Hepatocyte (in vitro differentiated cells): Measurements from ENCODE around the gene PCNT. TPM values are rescaled to one million over a fixed set of nuclear protein-coding genes. Genes with fewer than 3 reads are reported as not detected.

Experiments
- DNase-seq: peaks from one replicate; pipeline ENCODE4 v3.0.0-alpha.2; 2016; ENCODE audit warnings: low spot score
- H2AFZ ChIP-seq: fragments of 200-600 bp; sonication (generic); 2 replicates; pipeline ENCODE4 v1.6.0; 2016; ENCODE audit warnings: antibody characterized with exemption, mild to moderate bottlenecking
- H3K27ac ChIP-seq: fragments of 200-600 bp; sonication (generic); 2 replicates; pipeline ENCODE4 v1.5.1; 2016; ENCODE audit warnings: mild to moderate bottlenecking
- H3K27me3 ChIP-seq: fragments of 200-600 bp; sonication (generic); 2 replicates; pipeline ENCODE4 v1.6.1; 2016
- H3K36me3 ChIP-seq: fragments of 200-600 bp; sonication (generic); replicated peaks from 2 replicates; pipeline ENCODE4 v1.5.1; 2016; ENCODE audit warnings: low read depth; ENCODE audit not compliant: insufficient read depth
- H3K4me1 ChIP-seq: fragments of 200-600 bp; sonication (generic); 2 replicates; pipeline ENCODE4 v1.5.1; 2016; ENCODE audit warnings: mild to moderate bottlenecking, moderate library complexity; ENCODE audit not compliant: insufficient read depth
- H3K4me2 ChIP-seq: fragments of 200-600 bp; sonication (generic); 2 replicates; pipeline ENCODE4 v1.6.0; 2016
- H3K4me3 ChIP-seq: fragments of 200-600 bp; sonication (generic); 2 replicates; pipeline ENCODE4 v1.5.1; 2016; ENCODE audit warnings: mild to moderate bottlenecking
- H3K79me2 ChIP-seq: fragments of 200-600 bp; sonication (generic); 2 replicates; pipeline ENCODE4 v1.6.0; 2017; ENCODE audit warnings: mild to moderate bottlenecking
- H3K9me2 ChIP-seq: fragments of 200-600 bp; sonication (generic); replicated peaks from 2 replicates; pipeline ENCODE4 v1.6.0; 2017; ENCODE audit warnings: mild to moderate bottlenecking; ENCODE audit not compliant: insufficient read depth
- H3K9me3 ChIP-seq: fragments of 200-600 bp; sonication (generic); 2 replicates; pipeline ENCODE4 v1.5.1; 2016; ENCODE audit warnings: low read depth, mild to moderate bottlenecking
- H4K20me1 ChIP-seq: fragments of 200-600 bp; sonication (generic); 2 replicates; pipeline ENCODE4 v1.6.0; 2016; ENCODE audit warnings: mild to moderate bottlenecking; ENCODE audit not compliant: insufficient read depth, poor library complexity, severe bottlenecking
- EZH2 ChIP-seq: fragments of 200-600 bp; sonication (generic); IDR thresholded peaks from 2 replicates; pipeline ENCODE4 v1.6.1; 2016; ENCODE audit warnings: antibody characterized with exemption, mild to moderate bottlenecking, borderline replicate concordance
- EZH2phosphoT487 ChIP-seq: fragments of 200-600 bp; sonication (generic); IDR thresholded peaks from one replicate; pipeline ENCODE4 v1.6.1; 2018; ENCODE audit warnings: antibody characterized with exemption, mild to moderate bottlenecking, low read depth, moderate library complexity; ENCODE audit not compliant: unreplicated experiment, severe bottlenecking
- WGBS: methylation state at CpG from one replicate; pipeline ENCODE4 v1.1.6; 2016; ENCODE audit warnings: low lambda C conversion rate; ENCODE audit errors: missing lambda C conversion rate; 5-methylcytosine and 5-hydroxymethylcytosine counted together
- polyA plus RNA-seq: library from polyadenylated mRNA; unstranded; fragments of >200 nt; fragmentation: Nextera tagmentation; extraction: Ambion mirVana; gene quantifications from 2 replicates; pipeline ENCODE4 v1.2.1, GENCODE V29; 2016
- total RNA-seq: library from RNA; depleted of rRNA; stranded (reverse); fragments of >200 nt; gene quantifications from 2 replicates; pipeline ENCODE4 v1.2.3, GENCODE V29; 2014
- TF ChIP-seq, protein P1 (sequence below): fragments of 200-600 bp; sonication (generic); IDR thresholded peaks from 2 replicates; pipeline ENCODE4 v1.5.1; 2016; ENCODE audit warnings: antibody characterized with exemption, mild to moderate bottlenecking; ENCODE audit not compliant: poor library complexity

Gene PCNT
- total and polyA plus RNA-seq, 2 experiments from 2014 or later, result 11.5 to 14.3 TPM

DNA sequence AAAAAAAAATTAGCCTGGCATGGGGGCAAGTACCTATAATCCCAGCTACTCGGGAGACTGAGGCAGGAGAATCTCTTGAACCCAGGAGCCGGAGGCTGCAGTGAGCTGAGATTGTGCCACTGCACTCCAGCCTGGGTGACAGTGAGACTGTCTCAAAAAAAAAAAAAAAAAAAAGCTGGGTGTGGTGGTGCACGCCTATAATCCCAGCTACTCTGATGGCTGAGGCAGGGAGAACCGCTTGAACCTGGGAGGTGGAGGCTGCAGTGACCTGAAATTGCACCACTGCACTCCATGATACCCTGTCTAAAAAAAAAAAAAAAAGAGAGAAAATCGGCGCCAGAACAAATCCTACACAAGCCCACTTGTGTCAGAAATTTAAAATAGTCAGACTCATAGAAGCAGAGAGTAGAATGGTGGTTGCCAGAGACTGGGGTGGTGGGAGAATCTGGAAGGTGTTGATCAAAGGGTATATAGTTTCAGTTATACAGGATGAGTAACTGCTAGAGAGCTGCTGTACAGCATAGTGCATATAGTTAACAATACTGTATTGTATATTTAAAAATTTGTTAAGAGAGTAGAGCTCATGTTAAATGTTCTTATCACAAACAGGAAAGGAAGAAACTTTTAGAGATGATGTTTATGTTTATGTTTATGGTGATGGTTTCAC lies 144.3 kb downstream of the PCNT start:
- H3K27me3 ChIP-seq, result no peaks in the 10 kb centered on the region
- no peak overlapping the region for H2AFZ ChIP-seq
- H3K27ac ChIP-seq, result no peak overlapping the region
- H3K9me2 ChIP-seq, result no peaks in the 10 kb centered on the region
- no peaks in the 10 kb centered on the region for H3K9me3 ChIP-seq
- TF ChIP-seq EZH2phosphoT487 (no peak), EZH2 (no peak)
- TF ChIP-seq, protein P1, sequence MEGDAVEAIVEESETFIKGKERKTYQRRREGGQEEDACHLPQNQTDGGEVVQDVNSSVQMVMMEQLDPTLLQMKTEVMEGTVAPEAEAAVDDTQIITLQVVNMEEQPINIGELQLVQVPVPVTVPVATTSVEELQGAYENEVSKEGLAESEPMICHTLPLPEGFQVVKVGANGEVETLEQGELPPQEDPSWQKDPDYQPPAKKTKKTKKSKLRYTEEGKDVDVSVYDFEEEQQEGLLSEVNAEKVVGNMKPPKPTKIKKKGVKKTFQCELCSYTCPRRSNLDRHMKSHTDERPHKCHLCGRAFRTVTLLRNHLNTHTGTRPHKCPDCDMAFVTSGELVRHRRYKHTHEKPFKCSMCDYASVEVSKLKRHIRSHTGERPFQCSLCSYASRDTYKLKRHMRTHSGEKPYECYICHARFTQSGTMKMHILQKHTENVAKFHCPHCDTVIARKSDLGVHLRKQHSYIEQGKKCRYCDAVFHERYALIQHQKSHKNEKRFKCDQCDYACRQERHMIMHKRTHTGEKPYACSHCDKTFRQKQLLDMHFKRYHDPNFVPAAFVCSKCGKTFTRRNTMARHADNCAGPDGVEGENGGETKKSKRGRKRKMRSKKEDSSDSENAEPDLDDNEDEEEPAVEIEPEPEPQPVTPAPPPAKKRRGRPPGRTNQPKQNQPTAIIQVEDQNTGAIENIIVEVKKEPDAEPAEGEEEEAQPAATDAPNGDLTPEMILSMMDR, result no peak
- H4K20me1 ChIP-seq, result no peaks in the 10 kb centered on the region
- WGBS, result 97% methylated on average over 6 of the region's 6 CpGs
- H3K79me2 ChIP-seq, result peaks cover 35% of the 10 kb centered on the region
- H3K4me2 ChIP-seq, result no peak overlapping the region
- no peak for DNase-seq
- no peaks in the 10 kb centered on the region for H3K36me3 ChIP-seq
- no peak overlapping the region for H3K4me3 ChIP-seq
- no peaks in the 10 kb centered on the region for H3K4me1 ChIP-seq

DNA sequence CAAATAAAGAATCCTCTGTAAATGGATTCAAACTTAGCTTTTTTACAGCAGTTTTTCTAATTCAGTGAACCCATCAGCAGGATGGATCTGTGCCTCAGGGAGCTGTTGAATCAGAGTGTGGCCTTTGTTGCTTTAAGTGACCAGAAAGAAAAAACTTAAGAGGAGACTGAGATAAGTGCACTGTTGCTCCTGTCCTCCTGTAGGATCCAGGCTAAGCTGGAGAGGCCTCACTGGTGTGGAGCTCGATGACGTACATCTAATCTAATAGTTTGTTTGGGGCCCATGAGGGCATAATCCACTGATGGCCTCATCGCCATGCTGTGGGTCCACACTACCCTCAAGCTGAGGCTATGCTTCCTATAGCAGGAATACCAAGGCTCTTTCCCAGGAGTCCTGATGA lies 145.3 kb downstream of the PCNT start:
- H2AFZ ChIP-seq, result no peak overlapping the region
- H3K36me3 ChIP-seq, result no peaks in the 10 kb centered on the region
- no peaks in the 10 kb centered on the region for H3K9me3 ChIP-seq
- H3K4me2 ChIP-seq, result no peak overlapping the region
- DNase-seq, result no peak
- H3K9me2 ChIP-seq, result no peaks in the 10 kb centered on the region
- no peaks in the 10 kb centered on the region for H3K4me1 ChIP-seq
- H3K27me3 ChIP-seq, result no peaks in the 10 kb centered on the region
- H3K4me3 ChIP-seq, result no peak overlapping the region
- H3K27ac ChIP-seq, result no peak overlapping the region
- WGBS, result 88% methylated on average over 3 of the region's 3 CpGs
- H4K20me1 ChIP-seq, result no peaks in the 10 kb centered on the region
- TF ChIP-seq EZH2 (no peak), EZH2phosphoT487 (no peak)
- TF ChIP-seq, protein P1, result no peak
- H3K79me2 ChIP-seq, result peaks cover 38% of the 10 kb centered on the region

DNA sequence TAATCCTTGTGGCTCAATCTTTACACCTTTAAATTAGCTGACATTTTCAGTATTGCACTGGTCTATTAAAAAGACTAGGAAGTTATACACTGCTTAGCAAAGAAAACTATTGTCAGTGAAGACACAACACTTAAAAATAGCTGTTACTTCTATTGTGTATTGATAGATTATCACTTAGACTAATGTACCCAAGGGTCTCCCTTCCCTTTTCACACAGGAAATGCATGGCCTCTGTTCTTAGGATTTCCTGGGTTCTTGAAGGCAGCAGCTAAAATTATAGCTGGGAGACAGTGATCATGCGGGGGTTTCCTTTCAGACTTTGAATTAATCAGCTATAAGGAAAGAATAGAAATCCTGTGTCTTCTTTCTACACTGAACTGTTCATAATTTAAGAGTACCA lies 147.6 kb downstream of the PCNT start:
- no peak overlapping the region for H3K4me3 ChIP-seq
- H3K4me2 ChIP-seq, result no peak overlapping the region
- H3K79me2 ChIP-seq, result peaks cover 39% of the 10 kb centered on the region
- H3K4me1 ChIP-seq, result no peaks in the 10 kb centered on the region
- H2AFZ ChIP-seq, result no peak overlapping the region
- H3K9me3 ChIP-seq, result no peaks in the 10 kb centered on the region
- H3K36me3 ChIP-seq, result no peaks in the 10 kb centered on the region
- H3K27ac ChIP-seq, result no peak overlapping the region
- H3K27me3 ChIP-seq, result no peaks in the 10 kb centered on the region
- H4K20me1 ChIP-seq, result no peaks in the 10 kb centered on the region
- 100% methylated on average over 1 of the region's 1 CpG for WGBS
- DNase-seq, result no peak
- H3K9me2 ChIP-seq, result no peaks in the 10 kb centered on the region
- TF ChIP-seq, protein P1, result no peak
- TF ChIP-seq EZH2phosphoT487, result no peak
- no peak for TF ChIP-seq EZH2
